CD14-positive monocyte (primary cell): ENCODE measurements around the gene DPM2. TPM values are rescaled to one million over a fixed set of nuclear protein-coding genes. Genes with fewer than 3 reads are reported as not detected.
A peak's percentile ranks its signal among the peaks of the same experiment; 100 is the strongest.

Experiments
- DNase-seq, 3 donors: peaks; one replicate each; pipeline ENCODE4 v3.0.0-alpha.2; 2011 to 2022
- H2AFZ ChIP-seq: 2 replicates; pipeline ENCODE4 v1.6.0; 2012; ENCODE audit warnings: mild to moderate bottlenecking, low read depth, low read length, inconsistent platforms; ENCODE audit not compliant: insufficient read depth, poor library complexity, severe bottlenecking
- H3K27ac ChIP-seq, 2 donors: 1 replicate in 1 of 2; 2 replicates in 1 of 2; pipeline ENCODE4 v1.5.1; 2012 to 2013; ENCODE audit warnings: low read length in 2 of 2, control low read depth in 1 of 2, inconsistent platforms in 1 of 2, low read depth in 1 of 2, mild to moderate bottlenecking in 1 of 2
- H3K27me3 ChIP-seq, 2 donors: one replicate each; pipeline versions ENCODE4 v1.6.0 to v1.6.1; 2011 to 2013; ENCODE audit warnings: low read length in 2 of 2; ENCODE audit not compliant: control insufficient read depth in 2 of 2, insufficient read depth in 2 of 2
- H3K36me3 ChIP-seq, 2 donors: replicated peaks in 1 of 2; 1 replicate in 1 of 2; 2 replicates in 1 of 2; pipeline versions ENCODE4 v1.5.1 to v1.6.1; 2012 to 2013; ENCODE audit warnings: low read length in 2 of 2, control low read depth in 1 of 2, inconsistent platforms in 1 of 2, mild to moderate bottlenecking in 1 of 2; ENCODE audit not compliant: insufficient read depth in 2 of 2, control insufficient read depth in 1 of 2
- H3K4me1 ChIP-seq, 2 donors: 1 replicate in 1 of 2; 2 replicates in 1 of 2; pipeline versions ENCODE4 v1.5.1 to v1.6.1; 2012 to 2013; ENCODE audit warnings: low read length in 2 of 2, control low read depth in 1 of 2, inconsistent platforms in 1 of 2, mild to moderate bottlenecking in 1 of 2, moderate library complexity in 1 of 2; ENCODE audit not compliant: insufficient read depth in 2 of 2, control insufficient read depth in 1 of 2
- H3K4me2 ChIP-seq: replicated peaks from 2 replicates; pipeline ENCODE3; 2012; ENCODE audit warnings: low read length, moderate library complexity, mild to moderate bottlenecking; ENCODE audit not compliant: poor library complexity, severe bottlenecking; ENCODE audit errors: extremely low read depth
- H3K4me3 ChIP-seq, 3 experiments: fragments of 200-600 bp in 1 of 3; sonication (generic) in 1 of 3; replicated peaks in 1 of 3; 1 replicate in 2 of 3; 2 replicates in 1 of 3; pipeline ENCODE4 v1.5.1; 2011 to 2013; ENCODE audit warnings: low read length in 3 of 3, mild to moderate bottlenecking in 3 of 3, control low read depth in 2 of 3, low read depth in 2 of 3, inconsistent platforms in 1 of 3, moderate library complexity in 1 of 3
- H3K79me2 ChIP-seq: 2 replicates; pipeline ENCODE4 v1.6.0; 2012; ENCODE audit warnings: mild to moderate bottlenecking, control low read depth, inconsistent platforms, low read length, moderate library complexity; ENCODE audit not compliant: insufficient read depth
- H3K9ac ChIP-seq: 2 replicates; pipeline ENCODE4 v1.6.0; 2017; ENCODE audit warnings: low read length, mild to moderate bottlenecking; ENCODE audit not compliant: insufficient read depth, poor library complexity, severe bottlenecking
- H3K9me3 ChIP-seq, 2 donors: replicated peaks in 1 of 2; 1 replicate in 1 of 2; 2 replicates in 1 of 2; pipeline versions ENCODE4 v1.5.1 to v1.6.1; 2012 to 2013; ENCODE audit warnings: low read length in 2 of 2, control low read depth in 1 of 2; ENCODE audit not compliant: control insufficient read depth in 1 of 2, insufficient read depth in 1 of 2
- H4K20me1 ChIP-seq: 2 replicates; pipeline ENCODE4 v1.6.0; 2012; ENCODE audit warnings: mild to moderate bottlenecking, low read length, control low read depth, moderate library complexity; ENCODE audit not compliant: insufficient read depth
- H3K27ac Mint-ChIP-seq, 7 donors: one replicate each; pipeline ENCODE4 v1.8.0; 2020; ENCODE audit warnings: mild to moderate bottlenecking in 7 of 7, mixed read lengths in 7 of 7, moderate library complexity in 6 of 7, inconsistent platforms in 2 of 7
- H3K27me3 Mint-ChIP-seq, 3 donors: one replicate each; pipeline ENCODE4 v1.8.0; 2021 to 2022; ENCODE audit warnings: low read depth in 3 of 3, mild to moderate bottlenecking in 3 of 3, mixed read lengths in 3 of 3, moderate library complexity in 3 of 3, inconsistent platforms in 1 of 3
- H3K36me3 Mint-ChIP-seq, 2 donors: one replicate each; pipeline ENCODE4 v1.8.0; 2020; ENCODE audit warnings: mixed read lengths in 2 of 2, inconsistent platforms in 1 of 2, mild to moderate bottlenecking in 1 of 2
- H3K4me1 Mint-ChIP-seq: one replicate; pipeline ENCODE4 v1.8.0; 2020; ENCODE audit warnings: mild to moderate bottlenecking, mixed read lengths
- H3K4me3 Mint-ChIP-seq, 2 donors: one replicate each; pipeline ENCODE4 v1.8.0; 2020; ENCODE audit warnings: mild to moderate bottlenecking in 2 of 2, mixed read lengths in 2 of 2, moderate library complexity in 1 of 2
- H3K9me3 Mint-ChIP-seq, 7 donors: one replicate each; pipeline ENCODE4 v1.8.0; 2020 to 2022; ENCODE audit warnings: mixed read lengths in 7 of 7, mild to moderate bottlenecking in 6 of 7, moderate library complexity in 6 of 7, inconsistent platforms in 2 of 7
- WGBS: methylation state at CpG from one replicate; pipeline ENCODE4 v1.1.5; 2013; ENCODE audit warnings: missing lambda C conversion rate; ENCODE audit not compliant: insufficient coverage; 5-methylcytosine and 5-hydroxymethylcytosine counted together
- intact Hi-C, 2 donors: fragments of 100-400 bp; cut with micrococcal nuclease; formaldehyde crosslinking; loops; one replicate each; pipeline versions ENCODE4 v1.15.0 to v1.15.1; 2023
- polyA plus RNA-seq, 3 donors: library from polyadenylated mRNA; depleted of rRNA in 1 of 3; unstranded in 2 of 3; stranded (reverse) in 1 of 3; fragments of 300-500 nt in 2 of 3; fragments of >200 nt in 1 of 3; fragmentation: Illumina TruSeq in 2 of 3; gene quantifications; 1 replicate in 2 of 3; 2 replicates in 1 of 3; pipeline ENCODE4 v1.2.3, GENCODE V29; 2012 to 2021
- TF ChIP-seq, protein P1 (sequence below): fragments of 200-600 bp; IDR thresholded peaks from one replicate; pipeline ENCODE4 v1.8.0; 2022; ENCODE audit warnings: antibody characterized with exemption, mild to moderate bottlenecking

Gene DPM2
- polyA plus RNA-seq, 3 donors: 22.4 to 28.7 (median 25.4) TPM

DNA sequence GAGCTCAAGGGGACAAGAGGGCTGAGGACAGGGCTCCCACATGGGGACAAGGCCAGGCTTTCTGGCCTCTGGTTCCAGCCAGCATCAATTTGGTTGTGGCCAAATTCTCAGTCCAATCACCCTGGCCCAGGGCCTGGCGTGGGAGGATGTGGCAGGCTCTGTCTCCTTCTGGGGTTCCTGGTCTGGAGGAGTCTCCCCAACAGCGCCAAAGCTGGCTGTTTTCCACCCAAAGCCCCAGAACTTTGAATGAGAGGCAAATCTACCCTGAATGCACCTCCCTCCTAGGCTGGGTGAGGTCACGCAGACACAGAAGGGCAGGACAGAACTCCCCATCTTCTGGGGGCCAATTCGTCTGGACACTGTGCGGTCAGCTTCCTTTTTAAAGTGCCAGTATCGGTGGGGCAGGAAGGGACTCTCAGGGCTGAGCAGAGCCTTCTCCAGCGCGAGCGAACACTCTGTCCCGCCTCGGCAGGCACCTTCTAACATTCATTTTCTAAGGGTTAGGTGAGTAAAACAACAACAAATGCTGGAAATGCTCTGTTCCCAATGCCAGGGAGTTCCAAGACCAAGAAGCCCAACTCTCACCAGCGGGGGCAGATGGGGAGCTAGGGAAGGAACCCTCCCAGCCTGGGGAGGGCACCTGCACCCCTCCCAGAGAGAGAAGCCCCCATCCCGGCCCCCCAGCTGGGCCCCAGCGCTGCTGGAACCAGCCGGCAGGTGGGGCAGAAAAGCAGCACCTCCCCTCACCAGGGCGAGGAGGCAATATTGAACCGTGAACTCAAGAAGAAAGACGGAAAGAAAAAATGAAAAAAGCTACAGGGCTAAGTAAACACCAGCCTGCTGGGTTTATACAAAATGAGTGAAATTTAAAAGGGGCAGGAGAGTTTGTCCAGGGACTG is 3.7 kb upstream of the DPM2 start:
- peaks cover 25 to 31% of the 10 kb centered on the region in 2 donors for H3K4me1 ChIP-seq
- intact Hi-C loops: loop anchor here (5.0 to 10.0 kb wide), 2 partner anchors 143 to 176 kb away; no protein-coding TSS in a partner anchor

GRCh38 chr9:127940593-127940992 is 2.9 kb upstream of the DPM2 start:
- peaks cover 0 to 3% (median 0%) of the 10 kb centered on the region in 3 donors for H3K27me3 Mint-ChIP-seq
- no peak overlapping the region for H2AFZ ChIP-seq
- H3K9me3 ChIP-seq: no peaks in the 10 kb centered on the region
- peaks cover 32 to 38% of the 10 kb centered on the region in 2 donors for H3K4me1 ChIP-seq
- H3K4me3 Mint-ChIP-seq: no peak overlapping the region
- no peaks in the 10 kb centered on the region for H3K9me3 Mint-ChIP-seq
- DNase-seq: no peak
- H3K27ac Mint-ChIP-seq: no peak overlapping the region
- H4K20me1 ChIP-seq: peaks cover 15% of the 10 kb centered on the region
- TF ChIP-seq, protein P1, sequence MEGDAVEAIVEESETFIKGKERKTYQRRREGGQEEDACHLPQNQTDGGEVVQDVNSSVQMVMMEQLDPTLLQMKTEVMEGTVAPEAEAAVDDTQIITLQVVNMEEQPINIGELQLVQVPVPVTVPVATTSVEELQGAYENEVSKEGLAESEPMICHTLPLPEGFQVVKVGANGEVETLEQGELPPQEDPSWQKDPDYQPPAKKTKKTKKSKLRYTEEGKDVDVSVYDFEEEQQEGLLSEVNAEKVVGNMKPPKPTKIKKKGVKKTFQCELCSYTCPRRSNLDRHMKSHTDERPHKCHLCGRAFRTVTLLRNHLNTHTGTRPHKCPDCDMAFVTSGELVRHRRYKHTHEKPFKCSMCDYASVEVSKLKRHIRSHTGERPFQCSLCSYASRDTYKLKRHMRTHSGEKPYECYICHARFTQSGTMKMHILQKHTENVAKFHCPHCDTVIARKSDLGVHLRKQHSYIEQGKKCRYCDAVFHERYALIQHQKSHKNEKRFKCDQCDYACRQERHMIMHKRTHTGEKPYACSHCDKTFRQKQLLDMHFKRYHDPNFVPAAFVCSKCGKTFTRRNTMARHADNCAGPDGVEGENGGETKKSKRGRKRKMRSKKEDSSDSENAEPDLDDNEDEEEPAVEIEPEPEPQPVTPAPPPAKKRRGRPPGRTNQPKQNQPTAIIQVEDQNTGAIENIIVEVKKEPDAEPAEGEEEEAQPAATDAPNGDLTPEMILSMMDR: no peak
- H3K27ac ChIP-seq: no peak overlapping the region
- WGBS: 100% methylated on average over 1 of the region's 4 CpGs
- H3K4me1 Mint-ChIP-seq: peaks cover 38% of the 10 kb centered on the region
- H3K4me3 ChIP-seq: no peak overlapping the region
- H3K36me3 ChIP-seq: peaks cover 0 to 1% of the 10 kb centered on the region in 2 donors
- peaks cover 9 to 13% of the 10 kb centered on the region in 2 donors for H3K36me3 Mint-ChIP-seq
- intact Hi-C loops: loop anchor here (5.0 to 10.0 kb wide), 2 partner anchors 144 to 177 kb away; no protein-coding TSS in a partner anchor
- H3K27me3 ChIP-seq: no peaks in the 10 kb centered on the region
- peaks cover 20% of the 10 kb centered on the region for H3K79me2 ChIP-seq
- no peak overlapping the region for H3K4me2 ChIP-seq
- no peak overlapping the region for H3K9ac ChIP-seq

More for the DNA sequence above, 3.7 kb upstream of the DPM2 start:
- Mint-ChIP-seq H3K27me3 (peaks cover 0 to 3% (median 0%) of the 10 kb centered on the region in 3 donors), H3K4me1 (peaks cover 31% of the 10 kb centered on the region), H3K9me3 (no peaks in the 10 kb centered on the region), H3K27ac (peak overlapping the region in 1 of 7 donors; percentile 7), H3K36me3 (peaks cover 6 to 8% of the 10 kb centered on the region in 2 donors), H3K4me3 (no peak overlapping the region)
- H3K4me2 ChIP-seq: no peak overlapping the region
- no peaks in the 10 kb centered on the region for H3K9me3 ChIP-seq
- TF ChIP-seq, protein P1: no peak
- H3K79me2 ChIP-seq: peaks cover 13% of the 10 kb centered on the region
- whole genome bisulfite sequencing: 97% methylated on average over 8 of the region's 18 CpGs
- no peak for DNase-seq
- H3K9ac ChIP-seq: no peak overlapping the region
- no peak overlapping the region for H2AFZ ChIP-seq
- no peak overlapping the region for H3K4me3 ChIP-seq
- peaks cover 8% of the 10 kb centered on the region for H4K20me1 ChIP-seq
- no peak overlapping the region for H3K27ac ChIP-seq
- no peaks in the 10 kb centered on the region for H3K27me3 ChIP-seq
- no peaks in the 10 kb centered on the region for H3K36me3 ChIP-seq
